Activated CD4-positive, alpha-beta T cell treated with anti-CD3 and anti-CD28 coated beads for 36 hours (primary cell): ENCODE measurements around the gene ZNF599. TPM values are rescaled to one million over a fixed set of nuclear protein-coding genes. Genes with fewer than 3 reads are reported as not detected.

ENCODE experiments used
- ATAC-seq: fragments of 200-7000 bp; cut with Tn5 transposase; one replicate; pipeline ENCODE4 v1.10.0; 2021; ENCODE audit warnings: mild to moderate bottlenecking, moderate library complexity
- CTCF ChIA-PET: fragments of 350-600 bp; sonication (Branson Sonifier 250); formaldehyde crosslinking; loops from one replicate; lab custom pipeline; 2021; ENCODE audit warnings: antibody characterized with exemption; lab: Charles Lee
- POLR2A ChIA-PET: fragments of 350-600 bp; sonication (Branson Sonifier 250); formaldehyde crosslinking; loops from one replicate; lab custom pipeline; 2021; ENCODE audit warnings: antibody characterized with exemption, inconsistent platforms; lab: Charles Lee
- DNase-seq: peaks from one replicate; pipeline ENCODE4 v3.0.0-alpha.2; 2020
- H3K27ac Mint-ChIP-seq: one replicate; pipeline ENCODE4 v1.8.0; 2021; ENCODE audit warnings: mixed read lengths
- H3K27me3 Mint-ChIP-seq: one replicate; pipeline ENCODE4 v1.8.0; 2021; ENCODE audit warnings: mixed read lengths
- H3K36me3 Mint-ChIP-seq: one replicate; pipeline ENCODE4 v1.8.0; 2021; ENCODE audit warnings: low read depth, mixed read lengths
- H3K4me1 Mint-ChIP-seq: one replicate; pipeline ENCODE4 v1.8.0; 2021; ENCODE audit warnings: mixed read lengths
- H3K4me3 Mint-ChIP-seq: one replicate; pipeline ENCODE4 v1.8.0; 2021; ENCODE audit warnings: mild to moderate bottlenecking, moderate library complexity, mixed read lengths
- H3K9me3 Mint-ChIP-seq: one replicate; pipeline ENCODE4 v1.8.0; 2021; ENCODE audit warnings: low read depth, mixed read lengths
- intact Hi-C, 2 experiments: fragments of 100-400 bp; cut with DNase I in 1 of 2; cut with micrococcal nuclease in 1 of 2; formaldehyde crosslinking; loops; one replicate each; pipeline versions ENCODE4 v1.14.2 to v1.15.1; 2022 to 2024; cut with DNase I, micrococcal nuclease
- total RNA-seq, 2 experiments: library from RNA; stranded (reverse); gene quantifications; one replicate each; pipeline ENCODE4 v1.2.3, GENCODE V29; 2021

Gene ZNF599
- total RNA-seq, 2 experiments from 2014 or later, result 3.5 to 3.7 TPM

DNA sequence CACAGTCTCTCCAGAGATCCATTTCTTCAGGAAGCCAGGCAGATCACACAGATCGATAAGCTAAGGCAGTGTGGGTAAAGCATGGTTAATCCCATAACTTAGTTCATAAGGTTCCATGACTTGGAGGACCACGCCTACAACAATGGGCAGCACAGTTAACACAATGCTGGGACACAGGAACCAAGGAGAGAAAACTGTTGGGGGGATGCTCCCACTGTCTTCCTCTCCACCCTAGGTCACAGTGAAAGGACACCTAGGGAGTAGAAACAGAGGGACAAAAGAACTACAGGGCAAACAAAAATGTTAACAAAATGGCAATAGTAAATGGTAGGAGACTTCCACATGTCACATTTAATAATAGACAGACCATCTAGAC is 59.8 kb downstream of the ZNF599 start:
- ChIA-PET POLR2A (interaction anchor here (0.6 to 0.7 kb wide), 2 partner anchors 111 to 1234 kb away, joined by 3 read pairs; no protein-coding TSS in a partner anchor), CTCF (interaction anchor here (0.8 to 6.5 kb wide), 8 partner anchors 12 to 211 kb away, joined by 3 to 88 read pairs (median 4); no protein-coding TSS in a partner anchor)
- Mint-ChIP-seq H3K36me3 (peaks cover 8% of the 10 kb centered on the region), H3K4me1 (no peaks in the 10 kb centered on the region), H3K27me3 (peaks cover 24% of the 10 kb centered on the region), H3K27ac (no peak overlapping the region), H3K9me3 (peaks cover 19% of the 10 kb centered on the region), H3K4me3 (no peak overlapping the region)
- DNase-seq, result no peak
- intact Hi-C loops, result loop anchor here (2.0 to 5.0 kb wide), 3 partner anchors 211 to 934 kb away; partner anchors contain the start of gene PDCD2L (in 1 of the 2)
- ATAC-seq, result no peak

GRCh38 chr19:34712395-34713261 is 60.4 kb downstream of the ZNF599 start:
- no peak overlapping the region for H3K27ac Mint-ChIP-seq
- H3K4me1 Mint-ChIP-seq, result no peaks in the 10 kb centered on the region
- intact Hi-C loops, result loop anchor here (1.0 to 5.0 kb wide), 6 partner anchors 73 to 934 kb away; partner anchors contain the start of gene PDCD2L (in 1 of the 2)
- no peak overlapping the region for H3K4me3 Mint-ChIP-seq
- peaks cover 8% of the 10 kb centered on the region for H3K36me3 Mint-ChIP-seq
- POLR2A ChIA-PET, result interaction anchor here (0.6 to 0.7 kb wide), 4 partner anchors 112 to 1233 kb away, joined by 3 to 5 read pairs (median 3); no protein-coding TSS in a partner anchor
- peaks cover 24% of the 10 kb centered on the region for H3K27me3 Mint-ChIP-seq
- CTCF ChIA-PET, result interaction anchor here (0.6 to 6.5 kb wide), 10 partner anchors 13 to 332 kb away, joined by 3 to 88 read pairs (median 4); no protein-coding TSS in a partner anchor
- ATAC-seq (peak; percentile 70), DNase-seq (peak; percentile 64)
- peaks cover 19% of the 10 kb centered on the region for H3K9me3 Mint-ChIP-seq

DNA sequence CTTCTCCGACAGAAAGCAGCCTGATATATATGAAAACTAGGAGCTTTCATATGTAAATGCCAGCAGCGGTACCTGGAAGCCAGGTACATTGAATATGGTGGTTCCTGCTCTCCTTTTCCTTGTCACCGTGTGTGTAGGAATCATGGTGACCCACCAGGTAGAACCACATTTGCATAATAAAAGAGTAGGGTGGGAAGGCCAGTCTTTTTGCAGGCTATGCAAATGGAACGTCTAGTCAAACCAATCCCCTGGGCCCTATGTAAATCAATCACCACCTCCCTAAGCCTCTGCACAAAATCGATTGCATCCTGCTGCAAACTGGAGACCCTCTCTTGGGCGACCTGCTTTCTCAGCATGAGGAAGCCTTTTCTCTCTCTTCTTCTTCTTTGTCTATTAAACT is 61.1 kb downstream of the ZNF599 start:
- POLR2A ChIA-PET, result interaction anchor here (0.6 kb wide), 1 partner anchor 465 kb away, joined by 3 read pairs; no protein-coding TSS in a partner anchor
- intact Hi-C loops, result loop anchor here (1.0 to 5.0 kb wide), 6 partner anchors 73 to 933 kb away; partner anchors contain the start of gene PDCD2L (in 1 of the 2)
- peaks cover 11% of the 10 kb centered on the region for H3K36me3 Mint-ChIP-seq

More for the DNA sequence above, 61.1 kb downstream of the ZNF599 start:
- Mint-ChIP-seq H3K27me3 (peaks cover 28% of the 10 kb centered on the region), H3K4me3 (no peak overlapping the region), H3K27ac (no peak overlapping the region), H3K9me3 (peaks cover 21% of the 10 kb centered on the region), H3K4me1 (no peaks in the 10 kb centered on the region)
- ATAC-seq, result no peak
- CTCF ChIA-PET, result interaction anchor here (0.6 to 6.5 kb wide), 7 partner anchors 15 to 331 kb away, joined by 3 to 88 read pairs (median 4); no protein-coding TSS in a partner anchor
- no peak for DNase-seq

Other genes starting within 250 kb of the ZNF599 start
- gene SCGB2B2, start 96.1 kb downstream of the ZNF599 start, total RNA-seq, result under 1 TPM; 0.37 to 0.41 TPM
- gene ZNF302, start 95.5 kb downstream of the ZNF599 start, total RNA-seq, result 10 to 100 TPM; 17.1 to 17.6 TPM
- gene ZNF181, start 39.0 kb downstream of the ZNF599 start, total RNA-seq, result 1 to 10 TPM; 4.5 TPM
- gene ZNF30, start 153.7 kb upstream of the ZNF599 start, total RNA-seq, result 1 to 10 TPM; 5.7 to 6.2 TPM
- 1 to 10 TPM; 5.6 to 5.7 TPM for gene ZNF792, start 191.0 kb upstream of the ZNF599 start, total RNA-seq
- gene GRAMD1A, start 227.1 kb upstream of the ZNF599 start, total RNA-seq, result 100 to 1,000 TPM; 185 to 227 TPM